ENCODE results near the gene PSMC6.
"Not testable (repeated sequence)": the region's sequence is repeated elsewhere in the genome, so short reads cannot be mapped to it uniquely, and the experiment has no call there.

Gene PSMC6

GRCh38 chr14:52748647-52749292 lies 41.8 kb downstream of the PSMC6 start:
- H3K36me3 ChIP-seq (ENCODE audit: control insufficient read depth, low read depth, low read length), result peaks cover 53% of the 10 kb centered on the region
- no peak overlapping the region for H3K9ac ChIP-seq (ENCODE audit: low read length)

GRCh38 chr14:52755607-52756316 lies 48.8 kb downstream of the PSMC6 start:
- Histone ChIP-seq H3K27ac (ENCODE audit: low read length) (no peak overlapping the region), H3K4me3 (ENCODE audit: low read length) (no peak overlapping the region), H3K4me1 (ENCODE audit: control insufficient read depth, low read depth, low read length) (no peaks in the 10 kb centered on the region), H3K27me3 (ENCODE audit: control insufficient read depth, insufficient read depth, low read length) (no peaks in the 10 kb centered on the region), H3K9ac (ENCODE audit: low read length) (no peak overlapping the region), H3K9me3 (ENCODE audit: control insufficient read depth, low read depth, low read length) (no peaks in the 10 kb centered on the region), H3K36me3 (ENCODE audit: control insufficient read depth, low read depth, low read length) (peaks cover 13% of the 10 kb centered on the region)

More at GRCh38 chr14:52748647-52749292, 41.8 kb downstream of the PSMC6 start:
- H3K9me3 ChIP-seq (ENCODE audit: control insufficient read depth, low read depth, low read length), result no peaks in the 10 kb centered on the region
- no peaks in the 10 kb centered on the region for H3K4me1 ChIP-seq (ENCODE audit: control insufficient read depth, low read depth, low read length)
- H3K4me3 ChIP-seq (ENCODE audit: low read length), result no peak overlapping the region
- no peaks in the 10 kb centered on the region for H3K27me3 ChIP-seq (ENCODE audit: control insufficient read depth, insufficient read depth, low read length)
- no peak overlapping the region for H3K27ac ChIP-seq (ENCODE audit: low read length)

- Histone ChIP-seq H3K9me3 (ENCODE audit: control insufficient read depth, low read depth, low read length) (no peaks in the 10 kb centered on the region), H3K4me1 (ENCODE audit: control insufficient read depth, low read depth, low read length) (no peaks in the 10 kb centered on the region), H3K27me3 (ENCODE audit: control insufficient read depth, insufficient read depth, low read length) (no peaks in the 10 kb centered on the region), H3K27ac (ENCODE audit: low read length) (no peak overlapping the region), H3K36me3 (ENCODE audit: control insufficient read depth, low read depth, low read length) (peaks cover 7% of the 10 kb centered on the region), H3K9ac (ENCODE audit: low read length) (no peak overlapping the region), H3K4me3 (ENCODE audit: low read length) (no peak overlapping the region)
Measured at GRCh38 chr14:52759145-52759544, 52.1 kb downstream of the PSMC6 start.

- H3K9me3 ChIP-seq (ENCODE audit: control insufficient read depth, low read depth, low read length); H3K27me3 ChIP-seq (ENCODE audit: control insufficient read depth, insufficient read depth, low read length); H3K27ac ChIP-seq (ENCODE audit: low read length); H3K9ac ChIP-seq (ENCODE audit: low read length); H3K4me3 ChIP-seq (ENCODE audit: low read length); H3K4me1 ChIP-seq (ENCODE audit: control insufficient read depth, low read depth, low read length): not testable (repeated sequence)
- peaks cover 18% of the 10 kb centered on the region for H3K36me3 ChIP-seq (ENCODE audit: control insufficient read depth, low read depth, low read length)
Measured at GRCh38 chr14:52762923-52763322, 55.9 kb downstream of the PSMC6 start.

GRCh38 chr14:52767058-52767833 lies 60.2 kb downstream of the PSMC6 start:
- H3K9me3 ChIP-seq (ENCODE audit: control insufficient read depth, low read depth, low read length), result no peaks in the 10 kb centered on the region
- no peaks in the 10 kb centered on the region for H3K4me1 ChIP-seq (ENCODE audit: control insufficient read depth, low read depth, low read length)
- no peak overlapping the region for H3K4me3 ChIP-seq (ENCODE audit: low read length)
- no peak overlapping the region for H3K27ac ChIP-seq (ENCODE audit: low read length)
- H3K9ac ChIP-seq (ENCODE audit: low read length), result no peak overlapping the region
- H3K27me3 ChIP-seq (ENCODE audit: control insufficient read depth, insufficient read depth, low read length), result no peaks in the 10 kb centered on the region
- peaks cover 39% of the 10 kb centered on the region for H3K36me3 ChIP-seq (ENCODE audit: control insufficient read depth, low read depth, low read length)

GRCh38 chr14:52769887-52770286 lies 62.9 kb downstream of the PSMC6 start:
- H3K27me3 ChIP-seq (ENCODE audit: control insufficient read depth, insufficient read depth, low read length), result no peaks in the 10 kb centered on the region
- H3K9ac ChIP-seq (ENCODE audit: low read length), result no peak overlapping the region
- no peaks in the 10 kb centered on the region for H3K9me3 ChIP-seq (ENCODE audit: control insufficient read depth, low read depth, low read length)
- H3K4me1 ChIP-seq (ENCODE audit: control insufficient read depth, low read depth, low read length), result no peaks in the 10 kb centered on the region
- H3K36me3 ChIP-seq (ENCODE audit: control insufficient read depth, low read depth, low read length), result peaks cover 49% of the 10 kb centered on the region
- no peak overlapping the region for H3K4me3 ChIP-seq (ENCODE audit: low read length)
- H3K27ac ChIP-seq (ENCODE audit: low read length), result no peak overlapping the region

GRCh38 chr14:52776816-52777215 lies 69.8 kb downstream of the PSMC6 start:
- Histone ChIP-seq H3K27ac (ENCODE audit: low read length) (no peak overlapping the region), H3K9ac (ENCODE audit: low read length) (no peak overlapping the region), H3K9me3 (ENCODE audit: control insufficient read depth, low read depth, low read length) (no peaks in the 10 kb centered on the region), H3K4me3 (ENCODE audit: low read length) (no peak overlapping the region), H3K36me3 (ENCODE audit: control insufficient read depth, low read depth, low read length) (peaks cover 54% of the 10 kb centered on the region), H3K4me1 (ENCODE audit: control insufficient read depth, low read depth, low read length) (no peaks in the 10 kb centered on the region), H3K27me3 (ENCODE audit: control insufficient read depth, insufficient read depth, low read length) (no peaks in the 10 kb centered on the region)
